Astrocyte (in vitro differentiated cells and primary cell): ENCODE results near the gene RAB22A. TPM values are rescaled to one million over a fixed set of nuclear protein-coding genes. Genes with fewer than 3 reads are reported as not detected.

Source experiments
- DNase-seq: peaks from one replicate; pipeline ENCODE4 v3.0.0-alpha.2; 2010; ENCODE audit warnings: low read depth
- FAIRE-seq: peaks from 2 replicates; lab custom pipeline; 2011; peaks lifted over from hg19 to GRCh38; lab: Jason Lieb, UNC
- H2AFZ ChIP-seq: 2 replicates; pipeline ENCODE4 v1.6.0; 2012; ENCODE audit warnings: low read depth, low read length, inconsistent platforms
- H3K27ac ChIP-seq: 2 replicates; pipeline ENCODE4 v1.5.1; 2011; ENCODE audit warnings: low read depth, low read length, inconsistent platforms
- H3K27me3 ChIP-seq: 2 replicates; pipeline ENCODE4 v1.6.0; 2011; ENCODE audit warnings: low read length, inconsistent platforms; ENCODE audit not compliant: insufficient read depth
- H3K36me3 ChIP-seq: 2 replicates; pipeline ENCODE4 v1.5.1; 2011; ENCODE audit warnings: low read length, inconsistent platforms; ENCODE audit not compliant: insufficient read depth
- H3K4me1 ChIP-seq: 2 replicates; pipeline ENCODE4 v1.5.1; 2011; ENCODE audit warnings: low read length, inconsistent platforms; ENCODE audit not compliant: insufficient read depth
- H3K4me2 ChIP-seq: 2 replicates; pipeline ENCODE4 v1.6.0; 2012; ENCODE audit warnings: low read length, inconsistent platforms
- H3K4me3 ChIP-seq: 2 replicates; pipeline ENCODE4 v1.5.1; 2011; ENCODE audit warnings: low read depth, mild to moderate bottlenecking, low read length, inconsistent platforms; ENCODE audit not compliant: insufficient read depth
- H3K79me2 ChIP-seq: 2 replicates; pipeline ENCODE4 v1.6.0; 2012; ENCODE audit warnings: mild to moderate bottlenecking, low read length, inconsistent platforms; ENCODE audit not compliant: insufficient read depth
- H3K9ac ChIP-seq: 2 replicates; pipeline ENCODE4 v1.6.0; 2012; ENCODE audit warnings: mild to moderate bottlenecking, low read length, inconsistent platforms
- H3K9me3 ChIP-seq: 2 replicates; pipeline ENCODE4 v1.5.1; 2012; ENCODE audit warnings: low read depth, mild to moderate bottlenecking, low read length, inconsistent platforms; ENCODE audit not compliant: insufficient read depth
- H4K20me1 ChIP-seq: 2 replicates; pipeline ENCODE4 v1.6.0; 2012; ENCODE audit warnings: low read length, inconsistent platforms; ENCODE audit not compliant: insufficient read depth
- H3K27ac Mint-ChIP-seq: one replicate; pipeline ENCODE4 v1.8.0; 2021; ENCODE audit warnings: mild to moderate bottlenecking, mixed read lengths; ENCODE audit not compliant: unreplicated experiment
- H3K27me3 Mint-ChIP-seq: one replicate; pipeline ENCODE4 v1.8.0; 2021; ENCODE audit warnings: low read depth, mixed read lengths; ENCODE audit not compliant: unreplicated experiment
- H3K36me3 Mint-ChIP-seq: one replicate; pipeline ENCODE4 v1.8.0; 2021; ENCODE audit warnings: low read depth, mixed read lengths; ENCODE audit not compliant: unreplicated experiment
- H3K4me1 Mint-ChIP-seq: one replicate; pipeline ENCODE4 v1.8.0; 2021; ENCODE audit warnings: low read depth, mixed read lengths; ENCODE audit not compliant: unreplicated experiment
- H3K4me3 Mint-ChIP-seq: one replicate; pipeline ENCODE4 v1.8.0; 2021; ENCODE audit warnings: mild to moderate bottlenecking, moderate library complexity, mixed read lengths; ENCODE audit not compliant: unreplicated experiment
- H3K9me3 Mint-ChIP-seq: one replicate; pipeline ENCODE4 v1.8.0; 2021; ENCODE audit warnings: mild to moderate bottlenecking, mixed read lengths; ENCODE audit not compliant: unreplicated experiment
- EZH2 ChIP-seq: IDR thresholded peaks from 2 replicates; pipeline ENCODE4 v1.6.1; 2012; ENCODE audit warnings: mild to moderate bottlenecking, low read length, inconsistent platforms; ENCODE audit not compliant: insufficient read depth
- total RNA-seq: library from RNA; stranded (reverse); gene quantifications from 2 replicates; pipeline ENCODE4 v1.2.1, GENCODE V29; 2021
- TF ChIP-seq, protein P1 (sequence below): IDR thresholded peaks from 2 replicates; pipeline ENCODE4 v1.5.1; 2011; ENCODE audit warnings: low read depth, mild to moderate bottlenecking, inconsistent platforms, low read length, moderate library complexity; ENCODE audit not compliant: insufficient read depth

The RAB22A gene
- total RNA-seq, 1 donor from 2014 or later, result 16.6 TPM

DNA sequence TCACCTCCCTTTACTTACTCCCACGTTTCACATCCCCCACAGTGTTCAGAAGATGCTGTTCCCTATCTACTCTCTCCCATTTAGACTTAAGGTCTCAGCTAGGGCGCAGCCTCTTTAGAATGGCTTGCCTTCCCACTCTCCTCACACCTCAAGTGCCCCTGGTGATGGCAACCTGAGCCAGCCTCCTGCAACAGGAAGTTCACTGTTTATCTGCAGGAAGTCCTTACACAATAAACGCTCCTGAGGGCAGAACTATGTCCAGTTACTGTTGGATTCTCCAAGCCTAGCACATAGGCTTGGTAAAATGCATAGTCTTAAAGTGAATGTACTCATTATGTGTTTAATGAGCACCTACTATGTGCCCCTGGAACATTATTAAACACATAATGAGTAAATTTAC, 21.9 kb upstream of the RAB22A start:
- Histone ChIP-seq H3K27me3 (no peaks in the 10 kb centered on the region), H4K20me1 (peaks cover 58% of the 10 kb centered on the region), H3K36me3 (no peaks in the 10 kb centered on the region), H3K79me2 (peaks cover 64% of the 10 kb centered on the region), H3K9me3 (no peaks in the 10 kb centered on the region), H3K4me2 (no peak overlapping the region), H3K9ac (no peak overlapping the region), H3K4me3 (no peak overlapping the region), H2AFZ (no peak overlapping the region), H3K4me1 (no peaks in the 10 kb centered on the region), H3K27ac (no peak overlapping the region)
- DNase-seq, result no peak
- Mint-ChIP-seq H3K36me3 (peaks cover 12% of the 10 kb centered on the region), H3K4me3 (no peak overlapping the region), H3K9me3 (peaks cover 2% of the 10 kb centered on the region), H3K27ac (no peak overlapping the region), H3K4me1 (peaks cover 3% of the 10 kb centered on the region), H3K27me3 (no peaks in the 10 kb centered on the region)
- TF ChIP-seq, protein P1, sequence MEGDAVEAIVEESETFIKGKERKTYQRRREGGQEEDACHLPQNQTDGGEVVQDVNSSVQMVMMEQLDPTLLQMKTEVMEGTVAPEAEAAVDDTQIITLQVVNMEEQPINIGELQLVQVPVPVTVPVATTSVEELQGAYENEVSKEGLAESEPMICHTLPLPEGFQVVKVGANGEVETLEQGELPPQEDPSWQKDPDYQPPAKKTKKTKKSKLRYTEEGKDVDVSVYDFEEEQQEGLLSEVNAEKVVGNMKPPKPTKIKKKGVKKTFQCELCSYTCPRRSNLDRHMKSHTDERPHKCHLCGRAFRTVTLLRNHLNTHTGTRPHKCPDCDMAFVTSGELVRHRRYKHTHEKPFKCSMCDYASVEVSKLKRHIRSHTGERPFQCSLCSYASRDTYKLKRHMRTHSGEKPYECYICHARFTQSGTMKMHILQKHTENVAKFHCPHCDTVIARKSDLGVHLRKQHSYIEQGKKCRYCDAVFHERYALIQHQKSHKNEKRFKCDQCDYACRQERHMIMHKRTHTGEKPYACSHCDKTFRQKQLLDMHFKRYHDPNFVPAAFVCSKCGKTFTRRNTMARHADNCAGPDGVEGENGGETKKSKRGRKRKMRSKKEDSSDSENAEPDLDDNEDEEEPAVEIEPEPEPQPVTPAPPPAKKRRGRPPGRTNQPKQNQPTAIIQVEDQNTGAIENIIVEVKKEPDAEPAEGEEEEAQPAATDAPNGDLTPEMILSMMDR, result no peak
- TF ChIP-seq EZH2, result no peak
- FAIRE-seq, result no peak

GRCh38 chr20:58289143-58289542, 20.4 kb upstream of the RAB22A start:
- peaks cover 66% of the 10 kb centered on the region for H3K79me2 ChIP-seq

DNA sequence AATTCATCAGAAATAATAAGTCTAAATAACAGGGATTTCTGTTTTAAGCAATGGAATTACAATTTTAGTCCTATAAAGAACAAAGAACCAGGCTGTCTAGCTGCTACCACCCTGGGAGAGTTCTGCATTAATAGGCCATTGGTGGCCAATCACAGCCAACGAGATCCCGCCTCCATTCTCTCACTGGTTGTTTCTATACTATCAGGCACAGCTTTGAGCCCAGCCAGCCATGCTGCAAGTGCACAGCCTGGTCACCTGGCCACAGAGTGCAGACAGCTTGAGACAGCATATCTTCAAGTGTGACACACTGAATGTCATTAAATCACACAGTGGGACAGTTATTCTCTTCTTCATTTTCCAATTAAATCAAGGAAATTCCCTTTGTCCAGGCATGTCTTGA, 16.1 kb upstream of the RAB22A start:
- H3K27ac Mint-ChIP-seq, result no peak overlapping the region

More at GRCh38 chr20:58289143-58289542, 20.4 kb upstream of the RAB22A start:
- no peaks in the 10 kb centered on the region for H3K4me1 ChIP-seq
- H3K4me1 Mint-ChIP-seq, result peaks cover 8% of the 10 kb centered on the region
- peaks cover 2% of the 10 kb centered on the region for H3K9me3 Mint-ChIP-seq
- no peak overlapping the region for H3K4me3 ChIP-seq
- no peak for FAIRE-seq
- peaks cover 57% of the 10 kb centered on the region for H4K20me1 ChIP-seq
- no peak overlapping the region for H3K27ac ChIP-seq
- no peaks in the 10 kb centered on the region for H3K36me3 ChIP-seq
- no peaks in the 10 kb centered on the region for H3K27me3 ChIP-seq
- TF ChIP-seq EZH2, result no peak
- TF ChIP-seq, protein P1, result no peak
- H3K36me3 Mint-ChIP-seq, result peaks cover 12% of the 10 kb centered on the region
- no peaks in the 10 kb centered on the region for H3K9me3 ChIP-seq
- H3K27ac Mint-ChIP-seq, result no peak overlapping the region
- H3K4me2 ChIP-seq, result no peak overlapping the region
- peak overlapping the region; percentile 41 for H3K4me3 Mint-ChIP-seq
- no peak overlapping the region for H2AFZ ChIP-seq
- DNase-seq, result no peak
- H3K9ac ChIP-seq, result no peak overlapping the region
- H3K27me3 Mint-ChIP-seq, result no peaks in the 10 kb centered on the region

More for the DNA sequence above, 16.1 kb upstream of the RAB22A start:
- no peak overlapping the region for H2AFZ ChIP-seq
- H3K9ac ChIP-seq, result no peak overlapping the region
- Mint-ChIP-seq H3K27me3 (no peaks in the 10 kb centered on the region), H3K36me3 (peaks cover 6% of the 10 kb centered on the region), H3K4me1 (peaks cover 24% of the 10 kb centered on the region), H3K9me3 (peaks cover 2% of the 10 kb centered on the region), H3K4me3 (no peak overlapping the region)
- no peak overlapping the region for H3K4me3 ChIP-seq
- H3K4me1 ChIP-seq, result no peaks in the 10 kb centered on the region
- peaks cover 65% of the 10 kb centered on the region for H4K20me1 ChIP-seq
- FAIRE-seq, result no peak
- no peak for DNase-seq
- peaks cover 90% of the 10 kb centered on the region for H3K79me2 ChIP-seq
- TF ChIP-seq, protein P1, result no peak
- TF ChIP-seq EZH2, result no peak
- H3K4me2 ChIP-seq, result no peak overlapping the region
- H3K27ac ChIP-seq, result no peak overlapping the region
- no peaks in the 10 kb centered on the region for H3K36me3 ChIP-seq
- H3K9me3 ChIP-seq, result no peaks in the 10 kb centered on the region
- no peaks in the 10 kb centered on the region for H3K27me3 ChIP-seq
